ENCODE measurements around the gene MAP6.

Gene MAP6

DNA sequence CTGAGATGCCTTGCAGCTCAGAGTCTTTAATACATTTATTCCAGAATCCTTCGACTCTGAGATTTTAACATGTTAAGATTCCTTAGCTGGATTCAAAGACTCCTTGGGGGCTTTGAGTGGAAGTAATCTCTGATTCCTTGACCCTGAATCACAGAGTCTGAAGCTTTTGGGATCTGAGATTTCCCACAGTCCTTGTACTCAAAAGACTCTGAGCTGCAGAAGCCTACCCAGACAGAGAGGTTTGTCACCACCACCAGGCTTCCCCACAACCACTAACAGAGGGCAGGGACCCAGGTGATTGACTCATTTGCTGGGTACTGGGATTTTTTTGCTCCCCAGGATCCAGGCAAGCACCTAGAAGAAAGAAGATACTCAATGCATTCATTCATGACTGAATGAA is 108.2 kb downstream of the MAP6 start:
- TF ChIP-seq, protein P1, sequence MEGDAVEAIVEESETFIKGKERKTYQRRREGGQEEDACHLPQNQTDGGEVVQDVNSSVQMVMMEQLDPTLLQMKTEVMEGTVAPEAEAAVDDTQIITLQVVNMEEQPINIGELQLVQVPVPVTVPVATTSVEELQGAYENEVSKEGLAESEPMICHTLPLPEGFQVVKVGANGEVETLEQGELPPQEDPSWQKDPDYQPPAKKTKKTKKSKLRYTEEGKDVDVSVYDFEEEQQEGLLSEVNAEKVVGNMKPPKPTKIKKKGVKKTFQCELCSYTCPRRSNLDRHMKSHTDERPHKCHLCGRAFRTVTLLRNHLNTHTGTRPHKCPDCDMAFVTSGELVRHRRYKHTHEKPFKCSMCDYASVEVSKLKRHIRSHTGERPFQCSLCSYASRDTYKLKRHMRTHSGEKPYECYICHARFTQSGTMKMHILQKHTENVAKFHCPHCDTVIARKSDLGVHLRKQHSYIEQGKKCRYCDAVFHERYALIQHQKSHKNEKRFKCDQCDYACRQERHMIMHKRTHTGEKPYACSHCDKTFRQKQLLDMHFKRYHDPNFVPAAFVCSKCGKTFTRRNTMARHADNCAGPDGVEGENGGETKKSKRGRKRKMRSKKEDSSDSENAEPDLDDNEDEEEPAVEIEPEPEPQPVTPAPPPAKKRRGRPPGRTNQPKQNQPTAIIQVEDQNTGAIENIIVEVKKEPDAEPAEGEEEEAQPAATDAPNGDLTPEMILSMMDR (IDR thresholded peaks at IDR 0.05; ENCODE audit: extremely low read depth, insufficient read depth, missing control alignments): no peak
- DNase-seq (ENCODE audit: low spot score): no peak
- in situ Hi-C loops (cut with MboI; ENCODE audit: low pct_unique_long_range_greater_than_20kb, low sequenced_read_pairs, unreplicated experiment): no loop called here

DNA sequence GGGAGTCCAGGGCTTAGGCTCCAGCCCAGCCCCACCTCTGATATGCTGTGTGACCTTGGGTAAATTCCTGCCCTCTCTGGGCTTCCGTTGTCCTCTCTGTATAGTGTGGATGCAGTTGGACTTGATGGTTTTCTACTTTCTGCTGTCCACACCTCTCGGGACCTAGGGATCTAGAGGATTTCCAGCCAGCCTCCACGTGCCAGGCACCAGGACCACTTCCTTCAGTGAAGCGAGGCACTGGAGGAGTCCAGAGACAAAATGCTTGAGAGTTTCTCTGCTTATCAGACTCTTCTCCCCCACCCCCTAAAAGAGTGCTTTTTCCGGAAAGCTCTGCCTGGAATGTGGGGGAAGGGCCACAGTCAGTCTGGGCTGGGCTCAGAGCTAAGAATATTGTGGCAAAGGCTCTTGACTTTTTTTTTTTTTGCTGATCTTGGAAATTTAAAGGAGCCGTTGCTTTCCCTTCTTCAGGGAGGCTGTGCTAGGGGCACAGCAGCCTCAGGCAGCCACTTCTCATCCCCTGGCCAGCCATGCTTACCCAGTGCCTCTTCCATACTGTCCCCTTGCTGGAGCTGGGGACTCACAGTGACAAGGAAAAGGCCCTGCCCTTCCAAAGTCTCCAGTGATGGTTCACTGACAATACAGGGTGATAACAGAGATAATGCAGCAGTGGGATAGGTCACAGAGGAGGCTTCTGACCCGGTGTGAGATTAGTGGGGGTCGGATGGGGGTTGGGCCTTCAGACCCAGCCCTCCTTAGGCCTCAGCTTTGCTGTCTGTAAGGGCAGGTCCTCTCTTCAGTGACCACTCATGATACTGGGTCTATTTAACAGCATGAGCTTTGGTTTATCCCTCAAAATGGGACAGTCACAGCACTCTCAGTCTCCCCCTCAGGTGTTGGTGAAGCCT is 109.6 kb downstream of the MAP6 start:
- no peak for DNase-seq (ENCODE audit: low spot score)
- TF ChIP-seq, protein P1 (IDR thresholded peaks at IDR 0.05; ENCODE audit: extremely low read depth, insufficient read depth, missing control alignments): no peak
- in situ Hi-C loops (cut with MboI; ENCODE audit: low pct_unique_long_range_greater_than_20kb, low sequenced_read_pairs, unreplicated experiment): no loop called here

DNA sequence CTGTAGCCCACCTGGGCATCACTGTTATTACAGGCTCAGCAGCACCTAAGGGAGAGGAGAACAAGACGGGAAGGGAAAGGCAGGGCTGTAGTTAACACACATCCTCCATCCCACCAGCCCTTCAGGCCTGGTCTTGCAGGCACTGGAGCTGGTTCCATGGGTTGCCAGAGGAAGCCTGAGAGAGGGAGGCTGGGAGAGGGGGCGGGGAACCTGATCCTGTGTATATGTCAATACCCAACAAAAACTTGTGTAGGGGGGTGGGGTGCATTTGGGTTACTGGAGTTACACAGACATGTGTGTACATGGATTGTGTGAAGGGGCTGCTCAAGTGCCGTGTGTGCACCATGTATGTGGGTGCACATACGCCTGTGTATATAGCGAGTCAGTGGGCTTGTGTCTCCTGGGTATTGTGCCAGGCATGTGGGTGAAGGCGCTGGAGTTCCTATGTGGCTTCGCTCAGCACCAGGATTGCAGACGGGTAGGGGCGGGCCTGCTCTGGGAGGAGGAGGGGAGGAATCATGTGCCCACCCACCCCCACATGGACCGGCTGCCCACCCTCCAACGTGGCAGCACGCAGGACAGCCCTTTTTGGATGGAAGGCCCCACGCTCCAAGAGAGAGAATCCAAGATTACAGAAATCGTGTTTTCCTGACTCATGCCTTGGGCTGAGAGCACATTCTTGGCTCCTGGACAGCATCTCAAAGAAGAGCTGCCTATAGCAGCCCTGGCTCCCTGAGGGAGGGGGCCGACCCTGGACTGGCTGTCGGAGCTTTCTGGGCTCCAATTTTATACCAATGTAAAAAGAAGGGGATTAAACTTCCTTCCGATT is 111.0 kb downstream of the MAP6 start:
- no peak for DNase-seq (ENCODE audit: low spot score)
- in situ Hi-C loops (cut with MboI; ENCODE audit: low pct_unique_long_range_greater_than_20kb, low sequenced_read_pairs, unreplicated experiment): no loop called here
- TF ChIP-seq, protein P1 (IDR thresholded peaks at IDR 0.05; ENCODE audit: extremely low read depth, insufficient read depth, missing control alignments): no peak

DNA sequence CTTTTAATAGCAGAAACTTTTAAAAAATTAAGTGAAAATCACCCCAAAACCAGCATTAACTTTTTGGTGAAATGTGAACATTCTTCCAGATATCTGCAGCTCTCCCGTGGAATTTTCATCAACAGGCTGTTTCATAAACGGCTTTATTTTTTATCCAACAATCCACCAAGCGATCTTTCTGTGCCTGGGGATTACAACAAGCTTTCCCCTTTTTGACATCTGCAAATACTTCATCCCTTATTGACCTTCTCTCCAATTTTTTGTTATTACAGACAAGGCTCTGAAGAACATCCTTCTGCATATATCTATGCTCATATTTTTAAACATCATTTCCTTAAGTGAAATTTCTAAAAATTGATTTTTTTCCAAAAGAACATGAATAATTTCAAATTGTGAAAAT is 112.6 kb downstream of the MAP6 start:
- DNase-seq (ENCODE audit: low spot score): no peak
- TF ChIP-seq, protein P1 (IDR thresholded peaks at IDR 0.05; ENCODE audit: extremely low read depth, insufficient read depth, missing control alignments): no peak
- in situ Hi-C loops (cut with MboI; ENCODE audit: low pct_unique_long_range_greater_than_20kb, low sequenced_read_pairs, unreplicated experiment): no loop called here

DNA sequence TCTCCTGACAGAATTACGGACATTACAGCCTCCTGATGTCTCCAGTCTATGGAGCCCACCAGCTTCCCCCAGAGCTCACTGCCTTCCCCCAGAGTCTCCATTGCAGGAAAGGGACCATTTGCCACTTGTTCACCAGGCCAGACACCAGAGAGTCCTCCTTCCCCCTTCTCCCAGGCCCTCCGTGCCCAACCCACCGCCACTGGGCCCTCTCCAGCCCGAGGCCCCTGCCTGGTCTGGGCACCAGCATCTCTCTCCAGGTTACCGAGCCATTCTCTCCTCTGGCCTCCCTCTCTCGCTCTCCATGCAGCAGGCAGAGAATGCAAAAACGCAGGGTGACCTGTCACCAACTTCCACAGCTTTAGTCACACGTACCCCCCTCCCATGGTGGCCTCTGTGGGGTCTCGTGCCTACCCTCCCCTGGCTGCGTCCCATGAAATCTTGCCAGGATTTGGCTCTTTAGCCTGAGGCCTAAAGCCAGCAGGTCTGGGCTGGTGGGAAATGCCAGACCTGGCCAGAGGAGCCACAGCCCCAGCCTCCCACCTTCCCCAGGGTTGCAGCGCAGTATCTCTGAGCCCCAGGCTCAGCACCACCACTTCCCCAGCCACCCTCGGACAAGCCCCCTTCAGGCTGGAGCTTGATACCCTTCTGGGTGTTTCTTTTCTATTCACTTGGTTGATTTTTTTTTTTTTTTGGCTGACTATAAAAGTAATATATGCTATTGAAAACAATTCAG is 113.6 kb downstream of the MAP6 start:
- in situ Hi-C loops (cut with MboI; ENCODE audit: low pct_unique_long_range_greater_than_20kb, low sequenced_read_pairs, unreplicated experiment): no loop called here
- TF ChIP-seq, protein P1 (IDR thresholded peaks at IDR 0.05; ENCODE audit: extremely low read depth, insufficient read depth, missing control alignments): no peak
- DNase-seq (ENCODE audit: low spot score): no peak

All from GM13977 (cell line).